A549 treated with CORT108297 at 1 μM for 4 hours (cell line): Measurements from ENCODE around the gene PFN3. TPM values are rescaled to one million over a fixed set of nuclear protein-coding genes. Genes with fewer than 3 reads are reported as not detected.

Source experiments
- total RNA-seq: library from RNA; stranded (reverse); fragments of 200-300 nt; extraction: Qiagen RNA extraction; gene quantifications from 5 replicates; pipeline ENCODE4 v1.2.3, GENCODE V29; 2022

The PFN3 gene
- not detected in 5 replicates for total RNA-seq

GRCh38 chr5:177399997-177400868 is at the start of gene PFN3:
TSS of gene PFN3 (minus strand) at chr5:177400661. CDS start at chr5:177400576, 85 bp downstream.

GRCh38 chr5:177446200-177447065 is 46.0 kb upstream of the PFN3 start, which contains the start of gene PRR7:
TSS of gene PRR7 (plus strand) at chr5:177446814. CDS start at chr5:177455068, 8,254 bp downstream.

GRCh38 chr5:177426566-177427210 is 26.2 kb upstream of the PFN3 start, which contains the start of gene GRK6:
TSS of gene GRK6 (plus strand) at chr5:177426676. CDS start at chr5:177426846, 170 bp downstream.

GRCh38 chr5:177409043-177409801 is 8.8 kb upstream of the PFN3 start, which contains the start of gene F12:
TSS of gene F12 (minus strand) at chr5:177409564. CDS start at chr5:177409527, 37 bp downstream.

GRCh38 chr5:177384134-177384533 is 16.3 kb downstream of the PFN3 start, which contains the start of gene SLC34A1:
TSS of gene SLC34A1 (plus strand) at chr5:177384434. CDS start at chr5:177385742, 1,308 bp downstream.

GRCh38 chr5:177357459-177358351 is 42.8 kb downstream of the PFN3 start, which contains the start of gene RGS14:
TSS of gene RGS14 (plus strand) at chr5:177357924. CDS start at chr5:177358025, 101 bp downstream.

GRCh38 chr5:177351392-177352329 is 48.8 kb downstream of the PFN3 start, which contains the start of gene LMAN2:
TSS of gene LMAN2 (minus strand) at chr5:177351668. CDS start at chr5:177351647, 21 bp downstream.

Other genes with a start within 250 kb of the PFN3 start
- gene RAB24, start 96.9 kb downstream of the PFN3 start, total RNA-seq, result 22.0 to 29.4 TPM (median 28.2 TPM) in 5 replicates
- 273 to 409 TPM (median 372 TPM) in 5 replicates for gene PRELID1, start 96.9 kb downstream of the PFN3 start, total RNA-seq
- 12.8 to 22.6 TPM (median 20.6 TPM) in 5 replicates for gene MXD3, start 88.8 kb downstream of the PFN3 start, total RNA-seq
- gene LMAN2, start 49.0 kb downstream of the PFN3 start, total RNA-seq, result 194 to 226 TPM (median 194 TPM) in 5 replicates
- gene RGS14, start 42.7 kb downstream of the PFN3 start, total RNA-seq, result 3.9 to 8.2 TPM (median 6.4 TPM) in 5 replicates
- 0.02 TPM in 1 of 5 replicates, not detected in the others for gene SLC34A1, start 16.2 kb downstream of the PFN3 start, total RNA-seq
- gene F12, start 8.9 kb upstream of the PFN3 start, total RNA-seq, result 14.7 to 28.1 TPM (median 25.9 TPM) in 5 replicates
- 17.5 to 29.2 TPM (median 26.9 TPM) in 5 replicates for gene GRK6, start 26.0 kb upstream of the PFN3 start, total RNA-seq
- gene PRR7, start 46.2 kb upstream of the PFN3 start, total RNA-seq, result 13.2 to 40.2 TPM (median 35.2 TPM) in 5 replicates
- gene DBN1, start 73.0 kb upstream of the PFN3 start, total RNA-seq, result 55.6 to 82.0 TPM (median 74.1 TPM) in 5 replicates
- 81.9 to 105 TPM (median 96.8 TPM) in 5 replicates for gene PDLIM7, start 96.9 kb upstream of the PFN3 start, total RNA-seq
- 2.4 to 5.6 TPM (median 4.2 TPM) in 5 replicates for gene DOK3, start 109.2 kb upstream of the PFN3 start, total RNA-seq
- gene DDX41, start 116.3 kb upstream of the PFN3 start, total RNA-seq, result 105 to 147 TPM (median 111 TPM) in 5 replicates
- 24.3 to 36.0 TPM (median 33.0 TPM) in 5 replicates for gene FAM193B, start 153.9 kb upstream of the PFN3 start, total RNA-seq
- gene TMED9, start 191.5 kb upstream of the PFN3 start, total RNA-seq, result 280 to 284 TPM (median 281 TPM) in 5 replicates
- gene B4GALT7, start 199.5 kb upstream of the PFN3 start, total RNA-seq, result 18.7 to 31.8 TPM (median 29.2 TPM) in 5 replicates